Gastrocnemius medialis (tissue), 4 donors: ENCODE data around the gene GPR55.

ENCODE experiments used
- POLR2A ChIP-seq, 2 donors: fragments of 450-650 bp; IDR thresholded peaks; one replicate each; pipeline ENCODE4 v1.6.1; 2017; ENCODE audit warnings: antibody characterized with exemption in 2 of 2, mild to moderate bottlenecking in 2 of 2, moderate library complexity in 2 of 2
- TF ChIP-seq, protein P1 (sequence below), 5 experiments: fragments of 450-650 bp in 3 of 5; fragments of 200-600 bp in 2 of 5; sonication (generic) in 2 of 5; IDR thresholded peaks in 4 of 5; conservative IDR thresholded peaks in 1 of 5; 1 replicate in 4 of 5; 2 replicates in 1 of 5; pipeline ENCODE4 v1.5.1; 2016 to 2019; ENCODE audit warnings: antibody characterized with exemption in 5 of 5, mild to moderate bottlenecking in 3 of 5, moderate library complexity in 3 of 5

- TF ChIP-seq, protein P1, sequence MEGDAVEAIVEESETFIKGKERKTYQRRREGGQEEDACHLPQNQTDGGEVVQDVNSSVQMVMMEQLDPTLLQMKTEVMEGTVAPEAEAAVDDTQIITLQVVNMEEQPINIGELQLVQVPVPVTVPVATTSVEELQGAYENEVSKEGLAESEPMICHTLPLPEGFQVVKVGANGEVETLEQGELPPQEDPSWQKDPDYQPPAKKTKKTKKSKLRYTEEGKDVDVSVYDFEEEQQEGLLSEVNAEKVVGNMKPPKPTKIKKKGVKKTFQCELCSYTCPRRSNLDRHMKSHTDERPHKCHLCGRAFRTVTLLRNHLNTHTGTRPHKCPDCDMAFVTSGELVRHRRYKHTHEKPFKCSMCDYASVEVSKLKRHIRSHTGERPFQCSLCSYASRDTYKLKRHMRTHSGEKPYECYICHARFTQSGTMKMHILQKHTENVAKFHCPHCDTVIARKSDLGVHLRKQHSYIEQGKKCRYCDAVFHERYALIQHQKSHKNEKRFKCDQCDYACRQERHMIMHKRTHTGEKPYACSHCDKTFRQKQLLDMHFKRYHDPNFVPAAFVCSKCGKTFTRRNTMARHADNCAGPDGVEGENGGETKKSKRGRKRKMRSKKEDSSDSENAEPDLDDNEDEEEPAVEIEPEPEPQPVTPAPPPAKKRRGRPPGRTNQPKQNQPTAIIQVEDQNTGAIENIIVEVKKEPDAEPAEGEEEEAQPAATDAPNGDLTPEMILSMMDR (IDR thresholded peaks at IDR 0.05 in 4 of 5, conservative IDR thresholded peaks at IDR 0.05 in 1 of 5) = no peak
- TF ChIP-seq POLR2A (IDR thresholded peaks at IDR 0.05) = no peak
Measured at GRCh38 chr2:230960026-230960425, 35.0 kb upstream of the GPR55 start.
